SK-N-SH treated with all-trans-retinoic acid at 6 μM for 48 hours (cell line): ENCODE data around the gene RNASE8.

ENCODE experiments used
- ATAC-seq: fragments of 200-7000 bp; cut with Tn5 transposase; 3 replicates; pipeline ENCODE4 v1.9.1; 2020; ENCODE audit warnings: mild to moderate bottlenecking, moderate library complexity
- ARNTL ChIP-seq: fragments of 450-650 bp; formaldehyde crosslinking; IDR thresholded peaks from 2 replicates; pipeline ENCODE4 v1.5.0; 2020; ENCODE audit warnings: low read depth, mild to moderate bottlenecking, moderate library complexity, borderline replicate concordance
- BACH2 ChIP-seq: fragments of 250-450 bp; sonication (Bioruptor Pico); IDR thresholded peaks from 2 replicates; pipeline ENCODE4 v1.9.0; 2021; ENCODE audit warnings: mild to moderate bottlenecking, borderline replicate concordance
- CREB5 ChIP-seq: fragments of 250-450 bp; sonication (Bioruptor Pico); IDR thresholded peaks from 2 replicates; pipeline ENCODE4 v1.5.1; 2020; ENCODE audit warnings: low read depth, mild to moderate bottlenecking, moderate library complexity
- CSDC2 ChIP-seq: fragments of 250-450 bp; sonication (Bioruptor Pico); IDR thresholded peaks from 2 replicates; pipeline ENCODE4 v1.5.0; 2020; ENCODE audit warnings: mild to moderate bottlenecking, moderate library complexity
- CSRNP3 ChIP-seq: fragments of 250-450 bp; sonication (Bioruptor Pico); IDR thresholded peaks from 2 replicates; pipeline ENCODE4 v1.5.1; 2021; ENCODE audit warnings: mild to moderate bottlenecking, moderate library complexity
- ESRRG ChIP-seq: fragments of 250-450 bp; sonication (Bioruptor Pico); IDR thresholded peaks from 2 replicates; pipeline ENCODE4 v1.6.1; 2021; ENCODE audit warnings: mild to moderate bottlenecking
- GLIS3 ChIP-seq: fragments of 250-450 bp; sonication (Bioruptor Pico); IDR thresholded peaks from 2 replicates; pipeline ENCODE4 v1.5.0; 2020; ENCODE audit warnings: mild to moderate bottlenecking, moderate library complexity
- ISL1 ChIP-seq: fragments of 250-450 bp; sonication (Bioruptor Pico); IDR thresholded peaks from 2 replicates; pipeline ENCODE4 v2.1.2; 2022; ENCODE audit warnings: mild to moderate bottlenecking, moderate library complexity
- OSR1 ChIP-seq: fragments of 250-450 bp; sonication (Bioruptor Pico); IDR thresholded peaks from 2 replicates; pipeline ENCODE4 v1.8.0; 2022; ENCODE audit warnings: moderate library complexity, mild to moderate bottlenecking, inconsistent platforms
- PATZ1 ChIP-seq: fragments of 250-450 bp; sonication (Bioruptor Pico); IDR thresholded peaks from 2 replicates; pipeline ENCODE4 v1.8.0; 2020; ENCODE audit warnings: mild to moderate bottlenecking, moderate library complexity, borderline replicate concordance
- POU6F1 ChIP-seq: fragments of 250-450 bp; sonication (Bioruptor Pico); IDR thresholded peaks from 2 replicates; pipeline ENCODE4 v1.8.0; 2021; ENCODE audit warnings: low read depth, mild to moderate bottlenecking, moderate library complexity, borderline replicate concordance
- PPARA ChIP-seq: fragments of 250-450 bp; sonication (Bioruptor Pico); IDR thresholded peaks from 2 replicates; pipeline ENCODE4 v1.5.0; 2020; ENCODE audit warnings: mild to moderate bottlenecking, borderline replicate concordance
- RARB ChIP-seq: fragments of 250-450 bp; sonication (Bioruptor Pico); IDR thresholded peaks from 2 replicates; pipeline ENCODE4 v1.8.0; 2021; ENCODE audit warnings: mild to moderate bottlenecking, moderate library complexity
- SNAI2 ChIP-seq: fragments of 250-450 bp; sonication (Bioruptor Pico); IDR thresholded peaks from 2 replicates; pipeline ENCODE4 v1.5.0; 2020; ENCODE audit warnings: mild to moderate bottlenecking, moderate library complexity
- TCF4 ChIP-seq: fragments of 250-450 bp; sonication (Bioruptor Pico); IDR thresholded peaks from 2 replicates; pipeline ENCODE4 v1.8.0; 2021; ENCODE audit warnings: mild to moderate bottlenecking, moderate library complexity, borderline replicate concordance
- TOX ChIP-seq: fragments of 250-450 bp; sonication (Bioruptor Pico); IDR thresholded peaks from 2 replicates; pipeline ENCODE4 v1.8.0; 2021; ENCODE audit warnings: mild to moderate bottlenecking, moderate library complexity, borderline replicate concordance
- TSHZ2 ChIP-seq: fragments of 250-450 bp; sonication (Bioruptor Pico); IDR thresholded peaks from 2 replicates; pipeline ENCODE4 v1.5.0; 2020; ENCODE audit warnings: mild to moderate bottlenecking, moderate library complexity
- ZC3H10 ChIP-seq: fragments of 250-450 bp; sonication (Bioruptor Pico); IDR thresholded peaks from 2 replicates; pipeline ENCODE4 v1.5.1; 2021; ENCODE audit warnings: mild to moderate bottlenecking, moderate library complexity
- ZFP3 ChIP-seq: fragments of 250-450 bp; sonication (Bioruptor Pico); IDR thresholded peaks from 2 replicates; pipeline ENCODE4 v1.5.0; 2020; ENCODE audit warnings: mild to moderate bottlenecking, moderate library complexity
- ZFP30 ChIP-seq: fragments of 450-650 bp; formaldehyde crosslinking; IDR thresholded peaks from 2 replicates; pipeline ENCODE4 v1.5.0; 2022; ENCODE audit warnings: mild to moderate bottlenecking, moderate library complexity
- ZNF565 ChIP-seq: fragments of 450-650 bp; formaldehyde crosslinking; conservative IDR thresholded peaks from 2 replicates; pipeline ENCODE4 v1.5.0; 2020; ENCODE audit warnings: low read depth, mild to moderate bottlenecking, moderate library complexity
- ZNF70 ChIP-seq: fragments of 450-650 bp; formaldehyde crosslinking; IDR thresholded peaks from 2 replicates; pipeline ENCODE4 v1.5.0; 2020; ENCODE audit warnings: mild to moderate bottlenecking, moderate library complexity

RNASE8 gene

GRCh38 chr14:21026988-21027315 lies 30.7 kb upstream of the RNASE8 start:
- no peak for ATAC-seq
- TF ChIP-seq GLIS3 (CRISPR knock-in tag) (no peak), SNAI2 (CRISPR knock-in tag) (no peak), PPARA (CRISPR knock-in tag) (no peak), POU6F1 (CRISPR knock-in tag) (no peak), PATZ1 (CRISPR knock-in tag) (no peak), ZC3H10 (no peak), CREB5 (CRISPR knock-in tag) (no peak), ZNF70 (CRISPR knock-in tag) (no peak), TOX (no peak), BACH2 (CRISPR knock-in tag) (no peak), ESRRG (CRISPR knock-in tag) (no peak), ISL1 (CRISPR knock-in tag) (no peak), CSDC2 (CRISPR knock-in tag) (no peak), ZFP3 (no peak), TSHZ2 (CRISPR knock-in tag) (no peak), TCF4 (CRISPR knock-in tag) (no peak), ARNTL (CRISPR knock-in tag) (no peak), ZFP30 (CRISPR knock-in tag) (no peak), CSRNP3 (no peak), OSR1 (CRISPR knock-in tag) (no peak)

- ATAC-seq, result no peak
- no peak for TF ChIP-seq POU6F1 (CRISPR knock-in tag)
- TF ChIP-seq CSDC2 (CRISPR knock-in tag), result no peak
- TF ChIP-seq ARNTL (CRISPR knock-in tag), result no peak
- no peak for TF ChIP-seq RARB (CRISPR knock-in tag)
- no peak for TF ChIP-seq ZC3H10
- TF ChIP-seq TOX, result no peak
- no peak for TF ChIP-seq OSR1 (CRISPR knock-in tag)
- TF ChIP-seq CREB5 (CRISPR knock-in tag), result no peak
- no peak for TF ChIP-seq TCF4 (CRISPR knock-in tag)
- no peak for TF ChIP-seq BACH2 (CRISPR knock-in tag)
- no peak for TF ChIP-seq CSRNP3
- TF ChIP-seq ZFP3, result no peak
- TF ChIP-seq SNAI2 (CRISPR knock-in tag), result no peak
- TF ChIP-seq ZFP30 (CRISPR knock-in tag), result no peak
- TF ChIP-seq ZNF565, result no peak
- TF ChIP-seq TSHZ2 (CRISPR knock-in tag), result no peak
- no peak for TF ChIP-seq ESRRG (CRISPR knock-in tag)
Observed at GRCh38 chr14:21029917-21030316, 27.7 kb upstream of the RNASE8 start, which contains the start of gene TPPP2. TPPP2 (plus strand) TSS chr14:21030217; CDS start chr14:21030582, 365 bp downstream.
